Ovary (tissue), 9 donors: ENCODE data around the gene ROBO2. TPM values are rescaled to one million over a fixed set of nuclear protein-coding genes. Genes with fewer than 3 reads are reported as not detected.

Experiments
- DNase-seq, 5 donors: peaks; one replicate each; pipeline ENCODE4 v3.0.0-alpha.2; 2019 to 2020
- H3K27ac ChIP-seq, 2 donors: fragments of 200-600 bp; one replicate each; pipeline versions ENCODE4 v1.5.1 to v1.8.0; 2019 to 2022
- H3K27me3 ChIP-seq: fragments of 200-600 bp; one replicate; pipeline ENCODE4 v1.8.0; 2022
- H3K36me3 ChIP-seq: fragments of 200-600 bp; sonication (generic); one replicate; pipeline ENCODE4 v1.5.1; 2019
- H3K4me1 ChIP-seq: one replicate; pipeline ENCODE4 v1.8.1; 2013; ENCODE audit warnings: mild to moderate bottlenecking, moderate library complexity; ENCODE audit not compliant: insufficient read depth
- H3K4me3 ChIP-seq: fragments of 200-600 bp; sonication (generic); one replicate; pipeline ENCODE4 v1.5.1; 2017
- H3K9me3 ChIP-seq, 2 donors: fragments of 200-600 bp in 1 of 2; sonication (generic) in 1 of 2; one replicate each; pipeline versions ENCODE4 v1.5.1 to v1.8.1; 2013 to 2019; ENCODE audit warnings: mild to moderate bottlenecking in 1 of 2, moderate library complexity in 1 of 2
- EP300 ChIP-seq: sonication (generic); formaldehyde crosslinking; IDR thresholded peaks from one replicate; pipeline ENCODE4 v1.6.1; 2017; ENCODE audit warnings: antibody characterized with exemption
- POLR2A ChIP-seq: fragments of 450-650 bp; IDR thresholded peaks from one replicate; pipeline ENCODE4 v1.6.1; 2017; ENCODE audit warnings: antibody characterized with exemption, mild to moderate bottlenecking, moderate library complexity
- WGBS, 3 donors: extraction: QIAGEN DNeasy Blood & Tissue Kit in 1 of 3; methylation state at CpG; one replicate each; pipeline versions ENCODE4 v1.1.5 to v1.1.7; 2013 to 2017; 5-methylcytosine and 5-hydroxymethylcytosine counted together
- intact Hi-C, 4 donors: fragments of 100-400 bp; cut with DNase I; formaldehyde crosslinking; loops; one replicate each; pipeline versions ENCODE4 v1.11.0 to v1.15.1; 2022 to 2023
- polyA plus RNA-seq, 2 donors: library from polyadenylated mRNA; stranded (reverse); fragments of 200-250 nt in 1 of 2; fragments of 350-450 nt in 1 of 2; fragmentation: Illumina TruSeq in 1 of 2; extraction: RNeasy Lipid Tissue Mini Kit (QIAGEN cat#74804) in 1 of 2; gene quantifications; one replicate each; pipeline ENCODE4 v1.2.3, GENCODE V29; 2013 to 2014
- total RNA-seq, 7 donors: library from RNA; depleted of rRNA in 2 of 7; stranded (reverse); fragments of >200 nt in 2 of 7; fragmentation: NEBNext Ultra II Directional in 3 of 7; extraction: Animal tissue kit (Norgen Biotek cat#: 25700) in 3 of 7; gene quantifications; one replicate each; pipeline versions ENCODE4 v1.1.0 to v1.2.4, GENCODE V29; 2016 to 2023
- TF ChIP-seq, protein P1 (sequence below), 3 donors: fragments of 450-650 bp in 2 of 3; fragments of 200-600 bp in 1 of 3; IDR thresholded peaks; one replicate each; pipeline versions ENCODE4 v1.5.1 to v1.8.0; 2016 to 2022; ENCODE audit warnings: antibody characterized with exemption in 3 of 3, mild to moderate bottlenecking in 1 of 3
- donor health status: DM: no; HTN: no; CAD: no; lungs with moderate emphysema.
- donor health status: DM: no; HTN: no; CAD: no.
- donor health status: Bipolar disorder and iron deficiency.
- donor health status: DM: yes; HTN: yes; CAD: no.
- donor health status: DM: no; HTN: no; CAD: no.
- donor health status: DM: yes; HTN: yes; CAD: no.

ROBO2 gene
- total and polyA plus RNA-seq, 9 donors, result 3.4 to 14.8 (median 5.6) TPM

DNA sequence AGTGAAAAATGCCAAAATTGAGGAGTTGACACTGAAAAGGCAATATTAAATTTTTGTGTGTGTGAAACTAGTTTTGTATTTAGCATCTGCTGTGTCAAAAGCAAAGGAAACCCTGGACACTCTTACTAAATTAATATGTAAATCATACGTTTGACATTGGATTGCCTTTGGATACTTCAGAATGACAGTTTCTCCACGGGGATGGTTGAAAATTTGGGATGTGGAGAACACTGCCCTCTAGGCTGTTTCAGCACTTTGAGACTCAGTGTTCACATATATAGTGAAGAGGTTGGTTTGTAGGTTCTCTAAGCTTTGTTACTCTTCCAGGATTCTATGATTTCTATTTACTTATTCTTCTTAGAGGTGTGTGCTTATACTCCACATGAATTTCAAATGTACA is 3.0 kb downstream of the ROBO2 start:
- Histone ChIP-seq H3K9me3 (no peaks in the 10 kb centered on the region), H3K27me3 (no peaks in the 10 kb centered on the region), H3K4me3 (no peak overlapping the region), H3K4me1 (peaks cover 4% of the 10 kb centered on the region), H3K27ac (no peak overlapping the region), H3K36me3 (no peaks in the 10 kb centered on the region)
- TF ChIP-seq POLR2A (no peak), EP300 (no peak)
- TF ChIP-seq, protein P1, sequence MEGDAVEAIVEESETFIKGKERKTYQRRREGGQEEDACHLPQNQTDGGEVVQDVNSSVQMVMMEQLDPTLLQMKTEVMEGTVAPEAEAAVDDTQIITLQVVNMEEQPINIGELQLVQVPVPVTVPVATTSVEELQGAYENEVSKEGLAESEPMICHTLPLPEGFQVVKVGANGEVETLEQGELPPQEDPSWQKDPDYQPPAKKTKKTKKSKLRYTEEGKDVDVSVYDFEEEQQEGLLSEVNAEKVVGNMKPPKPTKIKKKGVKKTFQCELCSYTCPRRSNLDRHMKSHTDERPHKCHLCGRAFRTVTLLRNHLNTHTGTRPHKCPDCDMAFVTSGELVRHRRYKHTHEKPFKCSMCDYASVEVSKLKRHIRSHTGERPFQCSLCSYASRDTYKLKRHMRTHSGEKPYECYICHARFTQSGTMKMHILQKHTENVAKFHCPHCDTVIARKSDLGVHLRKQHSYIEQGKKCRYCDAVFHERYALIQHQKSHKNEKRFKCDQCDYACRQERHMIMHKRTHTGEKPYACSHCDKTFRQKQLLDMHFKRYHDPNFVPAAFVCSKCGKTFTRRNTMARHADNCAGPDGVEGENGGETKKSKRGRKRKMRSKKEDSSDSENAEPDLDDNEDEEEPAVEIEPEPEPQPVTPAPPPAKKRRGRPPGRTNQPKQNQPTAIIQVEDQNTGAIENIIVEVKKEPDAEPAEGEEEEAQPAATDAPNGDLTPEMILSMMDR (IDR thresholded peaks at IDR 0.05), result no peak
- DNase-seq, result no peak
- intact Hi-C loops, result loop anchor here in 2 of 4 donors (5.0 to 10.0 kb wide), 2 partner anchors 209 to 212 kb away; no protein-coding TSS in a partner anchor
- WGBS, 3 donors, result 5 to 20% (median 9%) methylated on average over 2 of the region's 2 CpGs

GRCh38 chr3:77045686-77046085 is 5.8 kb downstream of the ROBO2 start:
- Histone ChIP-seq H3K4me1 (peaks cover 4% of the 10 kb centered on the region), H3K36me3 (no peaks in the 10 kb centered on the region), H3K9me3 (no peaks in the 10 kb centered on the region), H3K27ac (no peak overlapping the region), H3K27me3 (no peaks in the 10 kb centered on the region), H3K4me3 (no peak overlapping the region)
- WGBS, 3 donors, result 96 to 99% (median 97%) methylated on average over 3 of the region's 3 CpGs
- DNase-seq, result no peak
- TF ChIP-seq EP300 (no peak), POLR2A (no peak)
- TF ChIP-seq, protein P1 (IDR thresholded peaks at IDR 0.05), result no peak
- intact Hi-C loops, result loop anchor here in 1 of 4 donors (10.0 kb wide), 1 partner anchor 209 kb away; no protein-coding TSS in a partner anchor

DNA sequence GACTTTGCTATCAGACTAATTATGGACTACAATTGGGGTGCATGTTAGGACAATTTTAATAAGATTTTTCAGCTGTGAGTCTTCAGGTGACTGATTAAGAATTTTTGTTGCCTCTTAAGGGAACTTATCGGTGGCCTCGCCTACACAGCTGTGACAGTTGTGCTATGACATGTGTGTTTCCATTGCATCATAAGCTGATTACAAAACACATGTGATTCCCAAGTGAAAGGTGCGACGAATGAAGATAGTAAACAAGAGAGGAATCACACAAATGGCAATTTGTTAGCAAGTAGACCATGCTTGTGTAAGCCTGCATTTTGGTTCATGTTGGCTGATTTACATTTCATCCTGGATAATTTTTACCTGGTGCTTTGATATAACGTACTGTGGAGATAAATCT is 8.3 kb downstream of the ROBO2 start:
- Histone ChIP-seq H3K36me3 (no peaks in the 10 kb centered on the region), H3K4me1 (no peaks in the 10 kb centered on the region), H3K27ac (no peak overlapping the region), H3K27me3 (no peaks in the 10 kb centered on the region), H3K9me3 (no peaks in the 10 kb centered on the region), H3K4me3 (no peak overlapping the region)
- WGBS, 3 donors, result 95 to 96% (median 96%) methylated on average over 5 of the region's 5 CpGs
- DNase-seq, result no peak
- intact Hi-C loops, result loop anchor here in 1 of 4 donors (10.0 kb wide), 1 partner anchor 207 kb away; no protein-coding TSS in a partner anchor
- no peak for TF ChIP-seq EP300

- no peaks in the 10 kb centered on the region for H3K27me3 ChIP-seq
- no peaks in the 10 kb centered on the region for H3K36me3 ChIP-seq
- H3K27ac ChIP-seq, result no peak overlapping the region
- H3K9me3 ChIP-seq, result no peaks in the 10 kb centered on the region
- TF ChIP-seq POLR2A, result no peak
- no peak for TF ChIP-seq EP300
- TF ChIP-seq, protein P1 (IDR thresholded peaks at IDR 0.05), result no peak
- H3K4me1 ChIP-seq, result no peaks in the 10 kb centered on the region
- no peak for DNase-seq
- H3K4me3 ChIP-seq, result no peak overlapping the region
- WGBS, 3 donors, result 93 to 95% (median 94%) methylated on average over 5 of the region's 5 CpGs
- intact Hi-C loops, result no loop called here
Measured at GRCh38 chr3:77051591-77051990, 11.7 kb downstream of the ROBO2 start.

- Histone ChIP-seq H3K9me3 (no peaks in the 10 kb centered on the region), H3K4me3 (no peak overlapping the region), H3K27me3 (no peaks in the 10 kb centered on the region), H3K4me1 (no peaks in the 10 kb centered on the region), H3K36me3 (no peaks in the 10 kb centered on the region), H3K27ac (no peak overlapping the region)
- 92 to 95% (median 92%) methylated on average over 2 of the region's 2 CpGs for WGBS, 3 donors
- no peak for TF ChIP-seq EP300
- TF ChIP-seq, protein P1 (IDR thresholded peaks at IDR 0.05), result no peak
- no peak for TF ChIP-seq POLR2A
- intact Hi-C loops, result no loop called here
- DNase-seq, result no peak
Measured at GRCh38 chr3:77052051-77052501, 12.2 kb downstream of the ROBO2 start.
